Measurements from ENCODE around the gene NAGPA.

NAGPA gene

DNA sequence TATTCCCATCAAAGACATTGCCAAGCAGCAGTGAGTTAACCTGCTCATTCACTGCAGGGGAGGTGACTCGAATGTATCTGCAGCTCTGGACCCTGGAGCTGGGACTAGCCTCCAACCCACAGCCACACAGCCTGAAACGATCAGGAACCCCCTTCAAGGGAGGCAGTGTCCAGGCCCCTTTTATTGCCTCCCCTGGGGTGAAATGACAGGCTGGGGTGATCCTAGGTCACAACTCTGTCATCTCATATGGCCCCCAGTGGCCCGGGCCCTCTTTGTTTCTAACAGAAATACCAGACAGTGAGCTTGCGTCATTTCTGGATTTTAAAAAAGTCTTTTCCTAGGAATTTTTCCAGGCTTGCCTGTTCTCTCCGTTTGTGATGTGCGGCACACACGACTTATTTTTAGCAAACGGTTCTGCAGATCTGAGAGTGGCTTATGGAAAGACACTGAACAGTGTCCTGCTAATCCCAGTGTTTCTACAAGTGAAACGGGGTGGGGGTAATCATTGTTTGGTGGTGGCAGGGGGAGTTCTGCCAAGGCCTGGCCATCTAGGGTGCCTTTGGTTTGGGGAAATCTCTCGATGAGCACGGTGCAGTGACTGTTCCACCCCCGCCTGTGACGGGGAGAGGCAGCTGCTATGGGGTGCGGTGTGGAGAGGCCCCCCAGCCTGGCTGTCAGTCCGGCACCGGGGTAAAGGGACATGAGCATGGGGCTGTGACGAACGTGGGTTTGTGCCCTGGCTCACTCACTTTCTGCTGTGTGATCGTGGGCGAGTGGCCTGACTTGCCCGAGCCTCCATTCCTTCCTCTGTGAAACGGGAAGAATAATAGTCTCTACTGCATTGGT is 27.2 kb downstream of the NAGPA start:
- no peaks in the 10 kb centered on the region for H3K36me3 ChIP-seq (ENCODE audit: low read depth)
- no peaks in the 10 kb centered on the region for H3K4me1 ChIP-seq (ENCODE audit: insufficient read depth, poor library complexity, severe bottlenecking)
- H3K27ac ChIP-seq (ENCODE audit: poor library complexity, severe bottlenecking), result no peak overlapping the region
- DNase-seq (ENCODE audit: low spot score), result no peak
- TF ChIP-seq, protein P1, sequence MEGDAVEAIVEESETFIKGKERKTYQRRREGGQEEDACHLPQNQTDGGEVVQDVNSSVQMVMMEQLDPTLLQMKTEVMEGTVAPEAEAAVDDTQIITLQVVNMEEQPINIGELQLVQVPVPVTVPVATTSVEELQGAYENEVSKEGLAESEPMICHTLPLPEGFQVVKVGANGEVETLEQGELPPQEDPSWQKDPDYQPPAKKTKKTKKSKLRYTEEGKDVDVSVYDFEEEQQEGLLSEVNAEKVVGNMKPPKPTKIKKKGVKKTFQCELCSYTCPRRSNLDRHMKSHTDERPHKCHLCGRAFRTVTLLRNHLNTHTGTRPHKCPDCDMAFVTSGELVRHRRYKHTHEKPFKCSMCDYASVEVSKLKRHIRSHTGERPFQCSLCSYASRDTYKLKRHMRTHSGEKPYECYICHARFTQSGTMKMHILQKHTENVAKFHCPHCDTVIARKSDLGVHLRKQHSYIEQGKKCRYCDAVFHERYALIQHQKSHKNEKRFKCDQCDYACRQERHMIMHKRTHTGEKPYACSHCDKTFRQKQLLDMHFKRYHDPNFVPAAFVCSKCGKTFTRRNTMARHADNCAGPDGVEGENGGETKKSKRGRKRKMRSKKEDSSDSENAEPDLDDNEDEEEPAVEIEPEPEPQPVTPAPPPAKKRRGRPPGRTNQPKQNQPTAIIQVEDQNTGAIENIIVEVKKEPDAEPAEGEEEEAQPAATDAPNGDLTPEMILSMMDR (IDR thresholded peaks at IDR 0.05; ENCODE audit: poor library complexity, severe bottlenecking), result no peak
- ATAC-seq (ENCODE audit: low read depth), result no peak
- H3K27me3 ChIP-seq (ENCODE audit: insufficient read depth, poor library complexity, severe bottlenecking), result peaks cover 2% of the 10 kb centered on the region
- no peaks in the 10 kb centered on the region for H3K9me3 ChIP-seq (ENCODE audit: severe bottlenecking)
- no peak overlapping the region for H3K4me3 ChIP-seq (ENCODE audit: severe bottlenecking)

DNA sequence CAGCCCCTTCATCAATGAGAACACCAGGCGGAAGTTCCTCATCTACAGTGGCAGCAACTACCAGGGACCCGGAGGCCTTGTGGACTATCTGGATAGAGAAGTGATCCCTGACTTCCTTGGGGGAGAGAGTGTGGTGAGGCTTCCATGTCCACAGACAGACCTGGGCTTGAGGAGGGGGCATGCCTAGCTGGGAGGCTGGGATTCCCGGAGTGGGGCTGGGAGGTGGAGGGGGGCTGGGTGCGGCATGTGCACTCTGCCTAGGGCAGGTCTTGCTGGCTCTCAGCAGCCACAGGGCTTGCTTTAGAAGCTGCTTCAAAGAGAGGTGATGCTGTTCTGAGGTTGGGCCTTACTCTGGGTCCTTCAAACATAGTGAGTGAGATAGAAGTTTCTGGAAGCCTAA is 27.8 kb downstream of the NAGPA start:
- DNase-seq (ENCODE audit: low spot score), result no peak
- H3K9me3 ChIP-seq (ENCODE audit: severe bottlenecking), result no peaks in the 10 kb centered on the region

DNA sequence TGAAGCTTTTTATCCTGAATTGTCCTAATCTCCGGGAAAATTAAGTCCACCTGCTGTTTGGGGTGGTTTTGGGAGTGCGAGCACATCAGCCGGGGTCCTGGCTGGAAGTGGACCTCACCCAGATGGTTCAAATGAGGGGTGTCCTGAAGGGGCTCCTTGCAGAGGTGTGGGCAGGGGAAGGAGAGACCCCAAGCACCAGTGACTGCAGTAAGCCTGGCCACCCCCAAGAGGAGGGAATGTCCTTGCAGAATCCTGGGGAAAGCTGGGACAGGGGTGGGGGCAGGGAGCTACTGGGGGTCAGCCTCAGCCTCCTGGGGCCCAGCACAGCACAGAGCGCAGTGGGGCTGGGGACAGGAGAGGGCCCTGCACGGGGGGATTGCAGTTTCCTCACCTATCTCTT is 29.4 kb downstream of the NAGPA start:
- ATAC-seq (ENCODE audit: low read depth) (no peak), DNase-seq (ENCODE audit: low spot score) (no peak)
- H3K36me3 ChIP-seq (ENCODE audit: low read depth), result no peaks in the 10 kb centered on the region
- TF ChIP-seq, protein P1 (IDR thresholded peaks at IDR 0.05; ENCODE audit: poor library complexity, severe bottlenecking), result no peak
- H3K27ac ChIP-seq (ENCODE audit: poor library complexity, severe bottlenecking), result no peak overlapping the region
- no peaks in the 10 kb centered on the region for H3K4me1 ChIP-seq (ENCODE audit: insufficient read depth, poor library complexity, severe bottlenecking)
- H3K27me3 ChIP-seq (ENCODE audit: insufficient read depth, poor library complexity, severe bottlenecking), result peaks cover 2% of the 10 kb centered on the region
- no peaks in the 10 kb centered on the region for H3K9me3 ChIP-seq (ENCODE audit: severe bottlenecking)
- no peak overlapping the region for H3K4me3 ChIP-seq (ENCODE audit: severe bottlenecking)

More for the DNA sequence above, 27.8 kb downstream of the NAGPA start:
- 0 out of 3 replicates have a peak, but pooled peaks have one; percentile 17 for ATAC-seq (ENCODE audit: low read depth)
- Histone ChIP-seq H3K36me3 (ENCODE audit: low read depth) (no peaks in the 10 kb centered on the region), H3K27me3 (ENCODE audit: insufficient read depth, poor library complexity, severe bottlenecking) (peaks cover 2% of the 10 kb centered on the region), H3K4me1 (ENCODE audit: insufficient read depth, poor library complexity, severe bottlenecking) (no peaks in the 10 kb centered on the region), H3K27ac (ENCODE audit: poor library complexity, severe bottlenecking) (no peak overlapping the region), H3K4me3 (ENCODE audit: severe bottlenecking) (no peak overlapping the region)
- TF ChIP-seq, protein P1 (IDR thresholded peaks at IDR 0.05; ENCODE audit: poor library complexity, severe bottlenecking), result no peak

DNA sequence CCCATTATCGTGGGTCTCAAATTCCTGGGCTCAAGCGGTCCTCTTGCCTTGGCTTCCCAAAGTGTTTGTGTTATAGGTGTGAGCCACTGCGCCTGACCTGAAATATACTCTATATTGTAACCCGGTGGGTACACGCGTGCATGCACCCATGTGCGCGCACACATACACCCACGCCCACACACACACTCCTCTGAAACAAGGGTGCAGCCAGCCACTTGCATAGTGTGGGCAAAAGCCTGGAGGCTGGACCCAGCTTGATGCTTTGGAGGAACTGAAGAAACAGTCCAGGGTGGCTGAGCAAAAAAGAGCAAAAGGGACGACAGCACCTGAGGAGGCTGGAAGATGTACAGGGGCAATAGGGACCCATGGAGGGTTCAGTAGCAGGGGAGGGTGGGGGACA is 29.9 kb downstream of the NAGPA start:
- no peaks in the 10 kb centered on the region for H3K4me1 ChIP-seq (ENCODE audit: insufficient read depth, poor library complexity, severe bottlenecking)
- TF ChIP-seq, protein P1 (IDR thresholded peaks at IDR 0.05; ENCODE audit: poor library complexity, severe bottlenecking), result no peak
- H3K36me3 ChIP-seq (ENCODE audit: low read depth), result no peaks in the 10 kb centered on the region
- no peak for DNase-seq (ENCODE audit: low spot score)
- H3K27me3 ChIP-seq (ENCODE audit: insufficient read depth, poor library complexity, severe bottlenecking), result peaks cover 2% of the 10 kb centered on the region
- no peaks in the 10 kb centered on the region for H3K9me3 ChIP-seq (ENCODE audit: severe bottlenecking)
- no peak overlapping the region for H3K4me3 ChIP-seq (ENCODE audit: severe bottlenecking)
- no peak for ATAC-seq (ENCODE audit: low read depth)
- H3K27ac ChIP-seq (ENCODE audit: poor library complexity, severe bottlenecking), result no peak overlapping the region

DNA sequence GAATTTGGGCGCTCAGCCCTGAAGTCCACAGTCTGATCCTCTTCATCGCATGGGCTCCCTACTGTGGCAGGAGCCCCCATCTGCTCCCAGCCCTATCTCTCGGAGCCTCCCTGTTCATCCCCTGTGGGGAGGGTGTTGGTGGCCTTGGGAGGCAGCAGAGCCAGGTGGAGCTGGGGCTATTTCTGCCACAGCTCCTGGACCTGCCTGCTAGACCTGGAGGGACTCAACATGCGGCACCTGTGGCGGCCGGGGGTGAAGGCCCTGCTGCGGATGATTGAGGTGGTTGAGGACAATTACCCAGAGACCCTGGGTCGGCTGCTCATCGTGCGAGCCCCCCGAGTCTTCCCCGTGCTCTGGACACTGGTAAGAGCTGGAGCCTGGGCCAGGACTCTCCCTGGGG is 30.5 kb downstream of the NAGPA start:
- H3K27me3 ChIP-seq (ENCODE audit: insufficient read depth, poor library complexity, severe bottlenecking), result peaks cover 2% of the 10 kb centered on the region

More for the DNA sequence above, 30.5 kb downstream of the NAGPA start:
- no peak for DNase-seq (ENCODE audit: low spot score)
- H3K36me3 ChIP-seq (ENCODE audit: low read depth), result no peaks in the 10 kb centered on the region
- TF ChIP-seq, protein P1 (IDR thresholded peaks at IDR 0.05; ENCODE audit: poor library complexity, severe bottlenecking), result no peak
- ATAC-seq (ENCODE audit: low read depth), result no peak
- H3K4me1 ChIP-seq (ENCODE audit: insufficient read depth, poor library complexity, severe bottlenecking), result no peaks in the 10 kb centered on the region
- H3K4me3 ChIP-seq (ENCODE audit: severe bottlenecking), result no peak overlapping the region
- H3K27ac ChIP-seq (ENCODE audit: poor library complexity, severe bottlenecking), result no peak overlapping the region
- no peaks in the 10 kb centered on the region for H3K9me3 ChIP-seq (ENCODE audit: severe bottlenecking)

Measured in RWPE2 (cell line).